Endothelial cell of umbilical vein (primary cell): ENCODE data around the gene GSTO2. TPM values are rescaled to one million over a fixed set of nuclear protein-coding genes. Genes with fewer than 3 reads are reported as not detected.
A peak's percentile ranks its signal among the peaks of the same experiment; 100 is the strongest.

Source experiments
- BruUV-seq: library from RNA; stranded (reverse); fragments of 400-500 nt; replicated peaks from 2 replicates; lab custom pipeline; 2021; lab: Mats Ljungman, UMichigan
- CTCF ChIA-PET: fragments of 300-600, 350-600 bp; sonication (Branson Sonifier 250); formaldehyde crosslinking; loops from one replicate; lab custom pipeline; 2021; ENCODE audit warnings: antibody characterized with exemption, inconsistent platforms; lab: Charles Lee
- POLR2A ChIA-PET: fragments of 300-600, 350-600 bp; sonication (Branson Sonifier 250); formaldehyde crosslinking; loops from one replicate; lab custom pipeline; 2021; ENCODE audit warnings: antibody characterized with exemption, inconsistent platforms; lab: Charles Lee
- DNase-seq: peaks from one replicate; pipeline ENCODE4 v3.0.0-alpha.2; 2011; ENCODE audit warnings: low read depth, low spot score
- FAIRE-seq: peaks from 2 replicates; lab custom pipeline; 2011; peaks lifted over from hg19 to GRCh38; lab: Jason Lieb, UNC
- H2AFZ ChIP-seq: 2 replicates; pipeline ENCODE4 v1.6.0; 2012; ENCODE audit warnings: low read depth, low read length, control low read depth, inconsistent platforms
- H3K27ac ChIP-seq: 2 replicates; pipeline ENCODE4 v1.5.1; 2011; ENCODE audit warnings: low read depth, mild to moderate bottlenecking, control low read depth, low read length, moderate library complexity; ENCODE audit not compliant: insufficient read depth
- H3K27me3 ChIP-seq, 2 experiments: 2 replicates each; pipeline versions ENCODE4 v1.6.0 to v1.6.1; 2011; ENCODE audit warnings: low read length in 2 of 2, mixed read lengths in 1 of 2; ENCODE audit not compliant: control insufficient read depth in 2 of 2, insufficient read depth in 2 of 2
- H3K36me3 ChIP-seq, 2 experiments: 2 replicates in 1 of 2; 3 replicates in 1 of 2; pipeline ENCODE4 v1.5.1; 2011; ENCODE audit warnings: low read length in 2 of 2, mild to moderate bottlenecking in 1 of 2, moderate library complexity in 1 of 2; ENCODE audit not compliant: control insufficient read depth in 2 of 2, insufficient read depth in 2 of 2; ENCODE audit errors: extremely low read depth in 1 of 2
- H3K4me1 ChIP-seq: 3 replicates; pipeline ENCODE4 v1.5.1; 2011; ENCODE audit warnings: mild to moderate bottlenecking, low read length; ENCODE audit not compliant: control insufficient read depth, insufficient read depth; ENCODE audit errors: extremely low read depth
- H3K4me2 ChIP-seq: 2 replicates; pipeline ENCODE4 v1.6.1; 2011; ENCODE audit warnings: low read length, control low read depth, mixed read lengths; ENCODE audit not compliant: insufficient read depth
- H3K4me3 ChIP-seq, 3 experiments: fragments of 200-600 bp in 1 of 3; sonication (generic), shearing (Covaris generic) in 1 of 3; replicated peaks in 1 of 3; 2 replicates each; pipeline ENCODE4 v1.5.1; 2011 to 2016; ENCODE audit warnings: control low read depth in 3 of 3, low read length in 3 of 3, mild to moderate bottlenecking in 2 of 3, inconsistent platforms in 1 of 3, low read depth in 1 of 3, moderate library complexity in 1 of 3; ENCODE audit not compliant: insufficient read depth in 1 of 3
- H3K79me2 ChIP-seq: 2 replicates; pipeline ENCODE4 v1.6.0; 2012; ENCODE audit warnings: low read length, inconsistent platforms; ENCODE audit not compliant: control insufficient read depth, insufficient read depth
- H3K9ac ChIP-seq: replicated peaks from 2 replicates; pipeline ENCODE3; 2011; ENCODE audit warnings: low read length, control low read depth; ENCODE audit not compliant: insufficient read depth; ENCODE audit errors: extremely low read depth
- H3K9me1 ChIP-seq: replicated peaks from 3 replicates; pipeline ENCODE4 v1.6.0; 2011; ENCODE audit warnings: mild to moderate bottlenecking, low read length; ENCODE audit not compliant: control insufficient read depth, insufficient read depth; ENCODE audit errors: extremely low read depth
- H3K9me3 ChIP-seq: replicated peaks from 2 replicates; pipeline ENCODE4 v1.5.1; 2012; ENCODE audit warnings: low read length, inconsistent platforms; ENCODE audit not compliant: control insufficient read depth, insufficient read depth
- H4K20me1 ChIP-seq: replicated peaks from 2 replicates; pipeline ENCODE3; 2011; ENCODE audit warnings: mild to moderate bottlenecking, low read length; ENCODE audit not compliant: control insufficient read depth, insufficient read depth; ENCODE audit errors: extremely low read depth
- CTCF ChIP-seq, 2 donors: IDR thresholded peaks; 1 replicate in 1 of 2; 2 replicates in 1 of 2; pipeline ENCODE4 v1.5.1; 2011; ENCODE audit warnings: low read length in 2 of 2, mild to moderate bottlenecking in 2 of 2, moderate library complexity in 2 of 2, control low read depth in 1 of 2, inconsistent platforms in 1 of 2, low read depth in 1 of 2; ENCODE audit not compliant: insufficient read depth in 1 of 2; ENCODE audit errors: extremely low read depth in 1 of 2
- EZH2 ChIP-seq: IDR thresholded peaks from 2 replicates; pipeline ENCODE4 v1.6.1; 2012; ENCODE audit warnings: borderline replicate concordance, low read depth, mild to moderate bottlenecking, moderate library complexity, low read length, inconsistent platforms; ENCODE audit not compliant: severe bottlenecking
- FOS ChIP-seq: IDR thresholded peaks from 2 replicates; pipeline ENCODE4 v1.6.1; 2011; ENCODE audit warnings: mild to moderate bottlenecking, low read length, moderate library complexity, borderline replicate concordance; ENCODE audit not compliant: insufficient read depth
- GATA2 ChIP-seq: IDR thresholded peaks from 2 replicates; pipeline ENCODE4 v1.7.0; 2011; ENCODE audit warnings: low read depth, mild to moderate bottlenecking, moderate library complexity, mixed read lengths, low read length; ENCODE audit not compliant: insufficient read length, insufficient read depth
- JUN ChIP-seq: IDR thresholded peaks from 2 replicates; pipeline ENCODE4 v1.6.1; 2011; ENCODE audit warnings: borderline replicate concordance, low read depth; ENCODE audit not compliant: insufficient read length, insufficient read depth
- MAX ChIP-seq: IDR thresholded peaks from 2 replicates; pipeline ENCODE4 v1.6.1; 2011; ENCODE audit not compliant: insufficient read depth, insufficient read length
- MYC ChIP-seq: IDR thresholded peaks from one replicate; pipeline ENCODE4 v1.6.1; 2011; ENCODE audit warnings: mild to moderate bottlenecking, low read depth, low read length
- POLR2A ChIP-seq: IDR thresholded peaks from 2 replicates; pipeline ENCODE4 v1.6.1; 2012; ENCODE audit warnings: low read depth, mild to moderate bottlenecking, control low read depth, low read length
- POLR2AphosphoS5 ChIP-seq: IDR thresholded peaks from 2 replicates; pipeline ENCODE4 v1.6.1; 2012; ENCODE audit warnings: low read depth, mild to moderate bottlenecking, control low read depth, low read length, moderate library complexity; ENCODE audit not compliant: insufficient read depth
- dilution Hi-C: fragments of 300-500 bp; cut with MboI; formaldehyde crosslinking; loops from one replicate; pipeline ENCODE4 v1.15.0; 2019; ENCODE audit warnings: low sequenced_read_pairs; ENCODE audit not compliant: extremely low pct_ligation_motif_present
- intact Hi-C: fragments of 100-400 bp; cut with micrococcal nuclease; formaldehyde crosslinking; loops from one replicate; pipeline ENCODE4 v1.10.0; 2022
- polyA plus RNA-seq, 4 experiments: library from polyadenylated mRNA; depleted of rRNA in 3 of 4; stranded (reverse) in 3 of 4; unstranded in 1 of 4; fragments of >200 nt; gene quantifications; 2 replicates each; pipeline versions ENCODE4 v1.2.1 to v1.2.3, GENCODE V29; 2011 to 2012; ENCODE audit warnings: missing spikeins in 1 of 4
- total RNA-seq: library from RNA; stranded (reverse); gene quantifications from 2 replicates; pipeline ENCODE4 v1.2.3, GENCODE V29; 2021

Gene GSTO2
- total and polyA plus RNA-seq, 2 donors (not counting 3 experiments of a cell fraction or from before 2014, with no cell fraction given) = 0.84 to 1.4 TPM

- dilution Hi-C loops (no loop called here), intact Hi-C loops (loop anchor here (1.0 to 10.0 kb wide), 4 partner anchors 8 to 427 kb away; no protein-coding TSS in a partner anchor)
- POLR2A ChIA-PET = interaction anchor here (0.9 to 1.2 kb wide), 2 partner anchors 21 to 25 kb away, joined by 4 read pairs; no protein-coding TSS in a partner anchor
- Histone ChIP-seq H2AFZ (no peak overlapping the region), H3K79me2 (peaks cover 88% of the 10 kb centered on the region), H3K9me3 (no peaks in the 10 kb centered on the region), H3K36me3 (peaks cover 2 to 7% of the 10 kb centered on the region in 2 experiments), H3K4me2 (peak overlapping the region; percentile 69), H3K27me3 (no peaks in the 10 kb centered on the region), H4K20me1 (no peaks in the 10 kb centered on the region), H3K9ac (peak overlapping the region; percentile 89), H3K27ac (peak overlapping the region; percentile 96), H3K4me1 (peaks cover 87% of the 10 kb centered on the region), H3K9me1 (no peaks in the 10 kb centered on the region), H3K4me3 (peak overlapping the region in 1 of 3 experiments; percentile 4)
- FAIRE-seq (peak; percentile 100), DNase-seq (peak; percentile 95)
- BruUV-seq = no TSS peak
- TF ChIP-seq JUN (peak; percentile 87), MAX (no peak), MYC (no peak), FOS (peak; percentile 97), CTCF (IDR thresholded peaks at IDR 0.05; ENCODE audit: extremely low read depth in 1 of 2, insufficient read depth in 1 of 2, low read depth in 1 of 2, low read length in 2 of 2) (no peak), POLR2A (peak; percentile 31), EZH2 (no peak), GATA2 (peak; percentile 79), POLR2AphosphoS5 (peak; percentile 86)
- CTCF ChIA-PET = interaction anchor here (1.0 to 1.5 kb wide), 6 partner anchors 10 to 57 kb away, joined by 5 to 11 read pairs (median 6); partner anchors contain the start of gene CFAP58
Observed at GRCh38 chr10:104331208-104331838, 62.3 kb downstream of the GSTO2 start.
